Retinal pigment epithelial cell (primary cell): ENCODE results near the gene CUTA.
"Not testable (repeated sequence)": the region's sequence is repeated elsewhere in the genome, so short reads cannot be mapped to it uniquely, and the experiment has no call there.

ENCODE experiments used
- DNase-seq: peaks from one replicate; pipeline ENCODE4 v3.0.0-alpha.2; 2010; ENCODE audit warnings: low read depth
- H3K4me3 ChIP-seq: 2 replicates; pipeline ENCODE4 v1.5.1; 2011; ENCODE audit warnings: mild to moderate bottlenecking, low read length, control low read depth, moderate library complexity
- CTCF ChIP-seq: conservative IDR thresholded peaks from 2 replicates; pipeline ENCODE4 v1.5.1; 2011; ENCODE audit warnings: low read depth, low read length, control low read depth, inconsistent platforms

The CUTA gene

GRCh38 chr6:33383427-33384185, 34.3 kb downstream of the CUTA start:
- no peak overlapping the region for H3K4me3 ChIP-seq
- no peak for DNase-seq
- no peak for TF ChIP-seq CTCF

GRCh38 chr6:33380272-33380981, 37.5 kb downstream of the CUTA start:
- no peak for TF ChIP-seq CTCF
- no peak overlapping the region for H3K4me3 ChIP-seq
- DNase-seq, result no peak

- not testable (repeated sequence) for DNase-seq, H3K4me3 ChIP-seq
Measured at GRCh38 chr6:33379184-33379583, 38.7 kb downstream of the CUTA start.

GRCh38 chr6:33377171-33377570, 40.7 kb downstream of the CUTA start:
- no peak overlapping the region for H3K4me3 ChIP-seq
- no peak for DNase-seq
- no peak for TF ChIP-seq CTCF

DNA sequence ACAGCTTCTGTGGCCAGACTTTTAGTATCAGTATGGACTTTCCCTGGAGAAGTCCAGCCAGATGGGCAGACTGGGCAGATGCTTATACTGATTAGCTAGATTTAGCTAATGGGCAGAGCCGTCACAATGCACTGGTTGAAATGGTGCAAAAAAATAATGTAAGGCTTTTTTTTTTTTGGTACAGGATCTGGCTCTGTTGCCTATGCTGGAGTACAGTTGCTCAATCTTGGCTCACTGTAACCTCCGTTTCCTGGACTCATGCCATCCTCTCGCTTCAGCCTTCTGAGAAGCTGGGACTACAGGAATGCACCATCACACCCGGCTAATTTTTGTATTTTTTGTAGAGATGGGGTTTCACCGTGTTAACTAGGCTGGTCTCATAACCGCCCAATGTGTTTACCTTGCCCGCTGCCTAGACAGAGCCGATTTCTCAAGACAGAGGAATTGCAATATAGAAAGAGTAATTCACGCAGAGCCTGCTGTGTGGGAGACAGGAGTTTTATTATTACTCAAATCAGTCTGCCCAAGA, 42.7 kb downstream of the CUTA start:
- DNase-seq, result peak; percentile 69
- TF ChIP-seq CTCF, result no peak
- no peak overlapping the region for H3K4me3 ChIP-seq

DNA sequence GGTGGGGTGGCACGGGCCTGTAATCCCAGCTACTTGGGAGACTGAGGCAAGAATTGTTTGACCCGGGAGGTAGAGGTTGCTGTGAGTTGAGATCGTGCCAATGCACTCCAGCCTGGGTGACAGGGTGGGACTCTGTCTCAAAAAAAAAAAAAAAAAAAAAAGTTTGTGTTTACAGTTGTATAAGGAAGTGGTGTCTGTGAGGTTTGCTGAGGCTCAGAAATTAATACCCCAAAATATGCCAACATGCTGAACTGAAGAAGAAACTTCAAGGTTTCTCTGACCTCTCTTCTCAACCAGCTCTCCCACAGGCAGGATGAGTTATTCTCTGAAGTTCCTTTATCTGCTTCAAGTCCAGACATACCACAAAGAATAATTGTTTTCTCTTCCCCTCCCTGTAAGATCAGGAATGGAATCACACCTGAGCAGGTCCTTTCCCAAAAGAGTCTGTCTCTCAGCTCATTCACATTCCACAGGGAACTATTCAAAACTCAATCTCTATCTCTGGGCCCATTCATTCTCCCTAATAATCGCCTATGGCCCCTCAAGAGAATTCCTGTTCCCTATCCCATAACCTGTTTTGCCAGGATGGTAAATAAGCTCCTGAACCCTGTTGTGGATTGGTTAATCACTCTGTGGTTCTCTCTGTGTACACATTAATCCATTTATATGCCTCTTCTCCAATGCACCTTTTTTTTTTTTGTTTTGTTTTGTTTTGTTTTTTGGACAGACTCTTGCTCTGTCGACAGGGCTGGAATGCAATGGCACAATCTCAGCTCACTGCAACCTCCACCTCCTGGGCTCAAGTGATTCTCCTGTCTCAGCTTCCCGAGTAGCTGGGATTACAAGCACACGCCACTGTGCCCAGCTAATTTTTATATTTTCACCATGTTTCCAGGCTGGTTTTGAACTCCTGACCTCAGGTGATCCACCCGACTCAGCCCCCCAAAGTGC, 43.7 kb downstream of the CUTA start:
- H3K4me3 ChIP-seq, result no peak overlapping the region
- no peak for TF ChIP-seq CTCF
- no peak for DNase-seq

GRCh38 chr6:33372526-33373123, 45.3 kb downstream of the CUTA start:
- no peak for TF ChIP-seq CTCF
- H3K4me3 ChIP-seq, result no peak overlapping the region
- no peak for DNase-seq

GRCh38 chr6:33371901-33372300, 46.0 kb downstream of the CUTA start:
- DNase-seq, H3K4me3 ChIP-seq: not testable (repeated sequence)

DNA sequence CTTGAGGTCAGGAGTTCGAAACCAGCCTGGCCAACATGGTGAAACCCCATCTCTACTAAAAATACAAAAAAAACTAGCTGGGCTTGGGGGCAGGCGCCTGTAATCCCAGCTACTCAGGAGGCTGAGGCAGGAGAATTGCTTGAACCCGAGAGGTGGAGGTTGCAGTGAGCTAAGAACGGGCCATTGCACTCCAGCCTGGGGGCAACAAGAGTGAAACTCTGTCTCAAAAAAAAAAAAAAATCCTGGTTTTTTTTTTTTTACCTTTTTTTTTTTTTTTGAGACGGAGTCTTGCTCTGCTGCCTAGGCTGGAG, 50.2 kb downstream of the CUTA start:
- not testable (repeated sequence) for H3K4me3 ChIP-seq, DNase-seq
